ENCODE measurements around the gene OBSCN. TPM values are rescaled to one million over a fixed set of nuclear protein-coding genes. Genes with fewer than 3 reads are reported as not detected.

The OBSCN gene
- total RNA-seq, 2 experiments from 2014 or later: 12.3 to 14.4 TPM

- Mint-ChIP-seq H3K27me3 (ENCODE audit: low read depth) (no peaks in the 10 kb centered on the region), H3K4me3 (no peak overlapping the region), H3K9me3 (ENCODE audit: insufficient read depth) (no peaks in the 10 kb centered on the region), H3K27ac (no peak overlapping the region), H3K4me1 (ENCODE audit: low read depth) (peaks cover 10% of the 10 kb centered on the region), H3K36me3 (ENCODE audit: low read depth) (no peaks in the 10 kb centered on the region)
- ChIA-PET CTCF (no interaction called here), POLR2A (no interaction called here)
- ATAC-seq (no peak), DNase-seq (no peak)
These were observed 152.9 kb downstream of the OBSCN start for GRCh38 chr1:228360533-228361313.

GRCh38 chr1:228361314-228362140 is 153.7 kb downstream of the OBSCN start:
- POLR2A ChIA-PET: no interaction called here
- peaks cover 10% of the 10 kb centered on the region for H3K4me1 Mint-ChIP-seq (ENCODE audit: low read depth)
- H3K27me3 Mint-ChIP-seq (ENCODE audit: low read depth): no peaks in the 10 kb centered on the region
- H3K9me3 Mint-ChIP-seq (ENCODE audit: insufficient read depth): no peaks in the 10 kb centered on the region
- DNase-seq: no peak
- no peaks in the 10 kb centered on the region for H3K36me3 Mint-ChIP-seq (ENCODE audit: low read depth)
- H3K27ac Mint-ChIP-seq: no peak overlapping the region
- no peak for ATAC-seq
- H3K4me3 Mint-ChIP-seq: no peak overlapping the region
- CTCF ChIA-PET: no interaction called here

GRCh38 chr1:228362141-228362883 is 154.5 kb downstream of the OBSCN start:
- Mint-ChIP-seq H3K36me3 (ENCODE audit: low read depth) (no peaks in the 10 kb centered on the region), H3K27ac (no peak overlapping the region), H3K9me3 (ENCODE audit: insufficient read depth) (no peaks in the 10 kb centered on the region), H3K27me3 (ENCODE audit: low read depth) (no peaks in the 10 kb centered on the region), H3K4me1 (ENCODE audit: low read depth) (peaks cover 10% of the 10 kb centered on the region), H3K4me3 (no peak overlapping the region)
- POLR2A ChIA-PET: no interaction called here
- no peak for ATAC-seq
- DNase-seq: no peak
- CTCF ChIA-PET: no interaction called here

GRCh38 chr1:228362884-228363450 is 155.1 kb downstream of the OBSCN start:
- CTCF ChIA-PET: no interaction called here
- H3K27ac Mint-ChIP-seq: no peak overlapping the region
- ATAC-seq (no peak), DNase-seq (no peak)
- H3K4me3 Mint-ChIP-seq: no peak overlapping the region
- H3K4me1 Mint-ChIP-seq (ENCODE audit: low read depth): peaks cover 9% of the 10 kb centered on the region
- no peaks in the 10 kb centered on the region for H3K36me3 Mint-ChIP-seq (ENCODE audit: low read depth)
- no peaks in the 10 kb centered on the region for H3K9me3 Mint-ChIP-seq (ENCODE audit: insufficient read depth)
- POLR2A ChIA-PET: no interaction called here
- no peaks in the 10 kb centered on the region for H3K27me3 Mint-ChIP-seq (ENCODE audit: low read depth)

GRCh38 chr1:228363686-228364067 is 155.8 kb downstream of the OBSCN start:
- no peak for DNase-seq
- Mint-ChIP-seq H3K36me3 (ENCODE audit: low read depth) (no peaks in the 10 kb centered on the region), H3K27ac (no peak overlapping the region), H3K9me3 (ENCODE audit: insufficient read depth) (no peaks in the 10 kb centered on the region), H3K4me1 (ENCODE audit: low read depth) (peaks cover 2% of the 10 kb centered on the region), H3K27me3 (ENCODE audit: low read depth) (no peaks in the 10 kb centered on the region), H3K4me3 (no peak overlapping the region)
- ChIA-PET CTCF (no interaction called here), POLR2A (no interaction called here)
- no peak for ATAC-seq

- no peaks in the 10 kb centered on the region for H3K36me3 Mint-ChIP-seq (ENCODE audit: low read depth)
- no peak overlapping the region for H3K27ac Mint-ChIP-seq
- H3K4me1 Mint-ChIP-seq (ENCODE audit: low read depth): no peaks in the 10 kb centered on the region
- no peaks in the 10 kb centered on the region for H3K9me3 Mint-ChIP-seq (ENCODE audit: insufficient read depth)
- CTCF ChIA-PET: no interaction called here
- POLR2A ChIA-PET: no interaction called here
- no peak overlapping the region for H3K4me3 Mint-ChIP-seq
- ATAC-seq (no peak), DNase-seq (no peak)
- no peaks in the 10 kb centered on the region for H3K27me3 Mint-ChIP-seq (ENCODE audit: low read depth)
These were observed 156.3 kb downstream of the OBSCN start for GRCh38 chr1:228364068-228364705.

GRCh38 chr1:228364706-228365213 is 156.9 kb downstream of the OBSCN start:
- ChIA-PET CTCF (no interaction called here), POLR2A (no interaction called here)
- Mint-ChIP-seq H3K36me3 (ENCODE audit: low read depth) (no peaks in the 10 kb centered on the region), H3K27ac (no peak overlapping the region), H3K4me1 (ENCODE audit: low read depth) (no peaks in the 10 kb centered on the region), H3K4me3 (no peak overlapping the region), H3K9me3 (ENCODE audit: insufficient read depth) (no peaks in the 10 kb centered on the region), H3K27me3 (ENCODE audit: low read depth) (no peaks in the 10 kb centered on the region)
- no peak for DNase-seq
- ATAC-seq: no peak

- Mint-ChIP-seq H3K4me1 (ENCODE audit: low read depth) (no peaks in the 10 kb centered on the region), H3K27ac (no peak overlapping the region), H3K4me3 (no peak overlapping the region), H3K9me3 (ENCODE audit: insufficient read depth) (no peaks in the 10 kb centered on the region), H3K27me3 (ENCODE audit: low read depth) (no peaks in the 10 kb centered on the region), H3K36me3 (ENCODE audit: low read depth) (no peaks in the 10 kb centered on the region)
- ChIA-PET CTCF (no interaction called here), POLR2A (no interaction called here)
- ATAC-seq (no peak), DNase-seq (no peak)
These were observed 157.6 kb downstream of the OBSCN start for GRCh38 chr1:228365271-228366061.

GRCh38 chr1:228366062-228366865 is 158.4 kb downstream of the OBSCN start:
- CTCF ChIA-PET: no interaction called here
- Mint-ChIP-seq H3K36me3 (ENCODE audit: low read depth) (no peaks in the 10 kb centered on the region), H3K27me3 (ENCODE audit: low read depth) (no peaks in the 10 kb centered on the region), H3K4me1 (ENCODE audit: low read depth) (no peaks in the 10 kb centered on the region), H3K9me3 (ENCODE audit: insufficient read depth) (no peaks in the 10 kb centered on the region), H3K4me3 (no peak overlapping the region), H3K27ac (no peak overlapping the region)
- DNase-seq: no peak
- POLR2A ChIA-PET: no interaction called here
- ATAC-seq: no peak

- Mint-ChIP-seq H3K27ac (no peak overlapping the region), H3K4me3 (no peak overlapping the region), H3K9me3 (ENCODE audit: insufficient read depth) (no peaks in the 10 kb centered on the region), H3K36me3 (ENCODE audit: low read depth) (no peaks in the 10 kb centered on the region), H3K4me1 (ENCODE audit: low read depth) (no peaks in the 10 kb centered on the region), H3K27me3 (ENCODE audit: low read depth) (no peaks in the 10 kb centered on the region)
- CTCF ChIA-PET: no interaction called here
- ATAC-seq: no peak
- POLR2A ChIA-PET: no interaction called here
- DNase-seq: no peak
These were observed 159.3 kb downstream of the OBSCN start for GRCh38 chr1:228366866-228367741.
